ENCODE data around the gene SLC7A4.
A peak's percentile ranks its signal among the peaks of the same experiment; 100 is the strongest.

The SLC7A4 gene

GRCh38 chr22:20980938-20981722 is 51.2 kb downstream of the SLC7A4 start:
- Histone ChIP-seq H3K4me1 (peaks cover 6% of the 10 kb centered on the region), H2AFZ (peak overlapping the region; percentile 82), H3K27ac (peak overlapping the region; percentile 65), H3K27me3 (ENCODE audit: control insufficient read depth, insufficient read depth, low read length) (no peaks in the 10 kb centered on the region), H3K4me3 (ENCODE audit: low read depth, low read length) (peak overlapping the region; percentile 95), H3K79me2 (peaks cover 4% of the 10 kb centered on the region), H3K9ac (no peak overlapping the region), H3K4me2 (ENCODE audit: low read length) (peak overlapping the region; percentile 100), H3K36me3 (ENCODE audit: control insufficient read depth, insufficient read depth, low read length) (no peaks in the 10 kb centered on the region), H3K9me3 (ENCODE audit: control insufficient read depth, low read length) (no peaks in the 10 kb centered on the region)
- TF ChIP-seq, protein P1, sequence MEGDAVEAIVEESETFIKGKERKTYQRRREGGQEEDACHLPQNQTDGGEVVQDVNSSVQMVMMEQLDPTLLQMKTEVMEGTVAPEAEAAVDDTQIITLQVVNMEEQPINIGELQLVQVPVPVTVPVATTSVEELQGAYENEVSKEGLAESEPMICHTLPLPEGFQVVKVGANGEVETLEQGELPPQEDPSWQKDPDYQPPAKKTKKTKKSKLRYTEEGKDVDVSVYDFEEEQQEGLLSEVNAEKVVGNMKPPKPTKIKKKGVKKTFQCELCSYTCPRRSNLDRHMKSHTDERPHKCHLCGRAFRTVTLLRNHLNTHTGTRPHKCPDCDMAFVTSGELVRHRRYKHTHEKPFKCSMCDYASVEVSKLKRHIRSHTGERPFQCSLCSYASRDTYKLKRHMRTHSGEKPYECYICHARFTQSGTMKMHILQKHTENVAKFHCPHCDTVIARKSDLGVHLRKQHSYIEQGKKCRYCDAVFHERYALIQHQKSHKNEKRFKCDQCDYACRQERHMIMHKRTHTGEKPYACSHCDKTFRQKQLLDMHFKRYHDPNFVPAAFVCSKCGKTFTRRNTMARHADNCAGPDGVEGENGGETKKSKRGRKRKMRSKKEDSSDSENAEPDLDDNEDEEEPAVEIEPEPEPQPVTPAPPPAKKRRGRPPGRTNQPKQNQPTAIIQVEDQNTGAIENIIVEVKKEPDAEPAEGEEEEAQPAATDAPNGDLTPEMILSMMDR (IDR thresholded peaks at IDR 0.05) = no peak

DNA sequence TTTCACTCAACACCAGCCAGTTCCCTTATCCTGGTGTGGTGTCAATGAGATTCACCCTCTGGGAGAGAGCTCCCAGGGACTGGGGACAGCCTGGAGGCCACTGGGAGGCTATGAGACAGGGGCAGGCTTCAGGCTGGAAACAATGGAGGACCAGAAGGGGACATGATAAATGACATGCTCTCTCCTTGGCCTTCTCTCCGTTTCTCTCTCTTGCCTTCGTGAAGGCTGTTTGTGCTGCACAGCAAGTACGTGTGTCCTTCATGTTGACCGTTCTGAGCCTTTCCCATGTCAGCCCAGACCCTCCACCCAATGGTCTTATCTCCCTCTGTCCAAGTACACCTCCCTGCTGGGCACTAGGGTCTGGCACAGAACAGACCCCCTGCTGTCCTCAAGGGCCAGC is 51.8 kb downstream of the SLC7A4 start:
- Histone ChIP-seq H3K9ac (no peak overlapping the region), H3K36me3 (ENCODE audit: control insufficient read depth, insufficient read depth, low read length) (no peaks in the 10 kb centered on the region), H3K9me3 (ENCODE audit: control insufficient read depth, low read length) (no peaks in the 10 kb centered on the region), H3K4me3 (ENCODE audit: low read depth, low read length) (no peak overlapping the region), H3K27ac (no peak overlapping the region), H2AFZ (no peak overlapping the region), H3K79me2 (peaks cover 4% of the 10 kb centered on the region), H3K27me3 (ENCODE audit: control insufficient read depth, insufficient read depth, low read length) (no peaks in the 10 kb centered on the region), H3K4me2 (ENCODE audit: low read length) (no peak overlapping the region), H3K4me1 (peaks cover 6% of the 10 kb centered on the region)
- TF ChIP-seq, protein P1 (IDR thresholded peaks at IDR 0.05) = no peak

DNA sequence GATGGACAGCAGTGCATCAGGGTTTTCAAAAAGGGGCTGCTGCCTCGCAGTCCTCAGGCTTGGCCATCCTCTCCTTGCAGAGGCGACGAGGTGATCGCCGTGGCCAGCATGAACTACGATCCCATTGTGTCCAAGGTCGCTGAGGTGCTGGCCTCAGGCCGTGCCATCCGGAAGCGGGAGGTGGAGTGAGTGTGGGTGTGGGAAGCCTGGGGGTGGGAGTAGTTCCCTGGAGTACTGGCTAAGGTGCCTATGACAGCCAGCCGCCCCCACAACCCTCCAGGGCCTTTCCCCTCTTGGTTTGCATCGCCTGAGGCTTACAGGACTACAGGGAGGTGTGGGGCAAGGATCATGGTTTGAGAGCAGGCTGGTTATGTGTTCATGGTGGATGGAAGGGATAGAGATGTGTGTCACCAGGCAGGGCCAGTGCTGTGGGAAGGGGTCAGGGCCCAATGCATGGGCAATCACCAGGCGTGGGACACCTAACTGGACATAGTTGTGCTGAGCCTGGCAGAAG is 52.4 kb downstream of the SLC7A4 start:
- no peak overlapping the region for H3K9ac ChIP-seq

DNA sequence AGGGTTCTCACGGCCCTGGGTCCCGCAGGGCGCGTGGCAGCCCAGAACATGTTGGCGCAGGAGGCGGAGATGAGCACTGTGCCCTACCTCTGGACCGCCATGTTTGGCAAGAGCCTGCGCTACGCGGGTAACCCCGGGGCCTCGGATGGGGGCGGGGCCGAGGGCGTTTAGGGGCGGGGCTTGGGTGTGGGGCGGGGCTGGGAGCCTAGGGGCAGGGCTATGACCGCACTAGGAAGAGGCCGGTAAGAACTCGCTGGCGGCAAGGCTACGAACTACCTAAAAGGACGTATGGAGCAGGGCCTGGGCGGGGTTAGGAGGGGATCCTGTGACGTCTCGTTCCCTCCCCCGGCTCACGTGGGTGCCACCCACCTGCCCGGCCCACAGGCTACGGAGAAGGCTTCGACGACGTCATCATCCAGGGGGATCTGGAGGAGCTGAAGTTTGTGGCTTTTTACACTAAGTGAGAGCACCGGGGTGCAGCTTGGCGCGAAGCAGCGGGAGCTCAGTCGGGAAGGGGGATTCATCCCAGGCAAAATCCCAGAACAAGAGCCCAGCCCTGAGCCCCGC is 53.0 kb downstream of the SLC7A4 start:
- no peaks in the 10 kb centered on the region for H3K36me3 ChIP-seq (ENCODE audit: control insufficient read depth, insufficient read depth, low read length)
- H3K4me2 ChIP-seq (ENCODE audit: low read length) = no peak overlapping the region
- peaks cover 4% of the 10 kb centered on the region for H3K79me2 ChIP-seq
- H3K4me3 ChIP-seq (ENCODE audit: low read depth, low read length) = no peak overlapping the region
- H3K4me1 ChIP-seq = peaks cover 6% of the 10 kb centered on the region
- TF ChIP-seq, protein P1 (IDR thresholded peaks at IDR 0.05) = no peak
- no peak overlapping the region for H3K9ac ChIP-seq
- no peak overlapping the region for H3K27ac ChIP-seq
- no peak overlapping the region for H2AFZ ChIP-seq
- no peaks in the 10 kb centered on the region for H3K9me3 ChIP-seq (ENCODE audit: control insufficient read depth, low read length)
- H3K27me3 ChIP-seq (ENCODE audit: control insufficient read depth, insufficient read depth, low read length) = no peaks in the 10 kb centered on the region

More for the DNA sequence above, 52.4 kb downstream of the SLC7A4 start:
- H3K4me3 ChIP-seq (ENCODE audit: low read depth, low read length) = no peak overlapping the region
- TF ChIP-seq, protein P1 (IDR thresholded peaks at IDR 0.05) = no peak
- H3K27me3 ChIP-seq (ENCODE audit: control insufficient read depth, insufficient read depth, low read length) = no peaks in the 10 kb centered on the region
- no peak overlapping the region for H2AFZ ChIP-seq
- no peaks in the 10 kb centered on the region for H3K36me3 ChIP-seq (ENCODE audit: control insufficient read depth, insufficient read depth, low read length)
- H3K27ac ChIP-seq = no peak overlapping the region
- peak overlapping the region; percentile 9 for H3K4me2 ChIP-seq (ENCODE audit: low read length)
- H3K9me3 ChIP-seq (ENCODE audit: control insufficient read depth, low read length) = no peaks in the 10 kb centered on the region
- peaks cover 4% of the 10 kb centered on the region for H3K79me2 ChIP-seq
- peaks cover 6% of the 10 kb centered on the region for H3K4me1 ChIP-seq

Measured in parathyroid adenoma (tissue), 2 donors.